Ramos (cell line): Measurements from ENCODE around the gene CFAP68.
"Not testable (repeated sequence)": the region's sequence is repeated elsewhere in the genome, so short reads cannot be mapped to it uniquely, and the experiment has no call there.

ENCODE experiments used
- in situ Hi-C: fragments of 300-500 bp; cut with MboI; formaldehyde crosslinking; loops from one replicate; pipeline ENCODE4 v1.14.3; 2022; ENCODE audit warnings: low sequenced_read_pairs; ENCODE audit not compliant: unreplicated experiment

The CFAP68 gene

GRCh38 chr11:111916768-111917167, 37.4 kb downstream of the CFAP68 start:
- in situ Hi-C loops: no loop called here

DNA sequence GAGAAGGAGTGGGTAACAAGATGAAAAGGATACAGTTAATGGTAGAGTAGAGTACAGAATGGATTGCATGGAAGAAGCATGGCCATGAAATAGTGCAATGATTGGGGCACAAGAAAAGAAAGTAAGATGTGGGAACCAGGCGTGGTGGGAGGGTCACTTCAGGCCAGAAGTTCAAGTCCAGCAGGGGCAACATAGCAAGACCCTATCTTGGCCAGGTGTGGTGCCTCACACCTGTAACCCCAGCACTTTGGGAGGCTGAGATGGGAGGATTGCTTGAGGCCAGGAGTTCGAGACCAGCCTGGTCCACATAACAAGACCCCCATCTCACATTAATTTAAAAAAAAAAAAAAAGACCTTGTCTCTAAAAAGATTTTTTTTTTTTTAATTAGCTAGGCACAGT, 38.0 kb downstream of the CFAP68 start:
- in situ Hi-C loops: no loop called here

DNA sequence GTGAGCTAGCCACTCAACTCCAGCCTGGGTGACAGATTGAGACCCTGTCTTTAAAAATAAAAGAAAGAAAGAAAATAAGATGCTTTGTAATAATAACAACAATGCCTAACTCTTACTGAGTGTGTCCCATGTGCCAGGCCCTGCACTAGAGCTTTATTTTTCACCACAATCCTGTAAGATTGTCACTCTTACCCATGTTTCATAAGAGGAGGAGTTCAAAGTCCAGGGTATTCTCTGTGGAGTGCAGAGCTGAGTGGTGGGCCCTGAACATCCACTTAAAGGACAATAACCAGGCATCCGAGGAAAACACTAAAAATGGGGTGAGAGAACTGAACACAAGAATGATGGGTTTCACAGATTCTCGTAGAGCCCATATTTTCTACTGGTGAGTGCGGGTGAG, 38.4 kb downstream of the CFAP68 start:
- in situ Hi-C loops: no loop called here

DNA sequence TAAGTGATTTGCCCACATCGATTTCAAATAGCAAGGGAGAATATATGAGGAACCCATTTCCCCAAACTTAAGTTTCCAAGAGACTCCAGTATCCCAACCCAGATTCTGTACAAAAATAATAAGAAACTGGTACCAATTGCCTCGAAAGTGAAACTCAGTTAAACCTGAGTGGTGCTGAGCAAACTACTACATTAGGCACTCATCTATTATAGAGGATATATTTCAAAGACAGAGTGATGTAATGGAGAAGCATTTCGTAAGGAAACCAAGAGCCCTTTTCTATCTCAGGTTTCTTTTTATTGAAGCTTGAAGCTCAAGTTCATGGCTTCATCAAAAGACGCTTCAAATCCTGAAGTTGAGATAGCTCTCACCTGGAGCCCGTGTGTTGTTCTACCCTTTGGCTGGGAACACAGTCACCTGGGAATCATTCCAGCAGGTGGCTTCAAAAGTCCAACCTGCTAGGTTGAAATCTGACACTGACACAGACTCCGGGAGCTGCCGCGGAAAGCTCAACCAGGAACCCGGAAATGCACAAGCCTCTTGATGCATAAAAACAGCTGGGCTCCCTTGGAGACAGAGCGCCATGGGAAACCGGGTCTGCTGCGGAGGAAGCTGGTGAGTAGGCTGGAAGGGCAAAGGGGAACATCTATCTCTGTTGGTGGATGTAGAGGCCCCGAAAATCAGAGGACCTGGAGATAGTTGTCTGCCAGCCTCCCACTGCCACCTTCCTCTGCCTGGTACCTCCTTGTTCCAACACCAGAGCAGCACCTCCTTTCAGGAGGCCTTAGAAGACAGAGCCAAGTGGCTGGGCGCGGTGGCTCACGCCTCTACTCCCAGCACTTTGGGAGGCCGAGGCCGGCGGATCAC, 39.3 kb downstream of the CFAP68 start, which contains the start of gene C11orf52:
Gene C11orf52 (plus strand): TSS at position 524 of the 867 bp plus-strand sequence. CDS start 60 bp downstream, at position 584.
- in situ Hi-C loops: no loop called here

DNA sequence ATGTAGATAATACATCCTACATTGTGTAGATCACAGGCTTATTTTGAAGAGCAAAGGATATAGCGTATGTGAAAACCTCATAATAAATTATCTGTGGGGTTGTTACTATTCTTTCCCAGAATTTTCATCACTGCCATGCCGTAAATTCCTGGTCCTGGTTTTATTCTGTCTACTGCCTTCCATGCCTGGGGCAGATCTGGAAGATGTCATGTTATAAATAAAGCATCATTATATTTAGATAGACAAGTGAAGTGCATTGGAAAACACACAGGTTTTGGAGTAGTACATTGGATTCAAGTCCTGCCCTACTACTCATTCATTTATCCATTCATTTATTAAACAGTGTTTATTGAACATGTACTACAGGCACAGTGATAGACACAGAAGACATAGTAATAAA, 41.6 kb downstream of the CFAP68 start:
- in situ Hi-C loops: no loop called here

GRCh38 chr11:111921541-111922230, 42.3 kb downstream of the CFAP68 start:
- in situ Hi-C loops: no loop called here

DNA sequence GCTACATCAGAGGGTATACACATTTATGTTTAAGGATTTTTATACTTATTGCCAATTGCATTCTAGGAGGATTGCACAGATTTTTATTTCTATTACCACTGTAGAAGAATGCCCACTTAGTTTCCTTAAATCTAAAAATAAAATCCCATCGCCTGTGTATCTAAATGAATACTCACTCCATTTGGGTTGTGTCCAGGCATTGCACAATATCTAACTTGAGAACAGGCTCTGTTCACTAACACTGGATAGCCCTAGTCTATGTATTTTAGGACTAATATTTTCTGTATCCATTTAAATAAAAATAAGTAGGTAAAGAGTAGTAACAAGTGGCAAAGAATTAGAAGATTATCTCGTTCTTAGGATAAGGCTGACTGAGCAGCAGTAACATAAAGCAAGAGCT, 43.5 kb downstream of the CFAP68 start:
- in situ Hi-C loops: no loop called here

GRCh38 chr11:111923351-111923788, 44.0 kb downstream of the CFAP68 start:
- in situ Hi-C loops: no loop called here

DNA sequence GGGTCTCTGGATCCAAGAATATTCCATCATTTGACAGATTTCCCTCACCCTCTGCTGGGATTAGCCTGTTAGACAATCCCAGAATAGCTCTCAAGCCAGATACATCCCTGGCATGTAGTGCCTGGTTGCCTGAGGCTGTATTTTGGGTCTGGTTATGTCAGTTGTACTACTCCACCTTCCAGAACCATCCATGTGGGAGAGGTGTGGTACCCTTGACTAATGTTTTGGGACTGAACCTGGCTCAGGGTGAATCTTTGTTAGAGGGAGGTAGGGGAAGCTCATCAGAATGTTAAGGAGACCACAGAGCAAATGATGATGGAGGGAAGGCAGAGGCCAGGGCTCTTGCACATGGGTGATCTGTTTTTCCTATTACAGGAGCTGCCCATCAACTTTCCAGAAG, 44.6 kb downstream of the CFAP68 start:
- in situ Hi-C loops: no loop called here

GRCh38 chr11:111925953-111926352, 46.6 kb downstream of the CFAP68 start:
- in situ Hi-C loops: no loop called here

- in situ Hi-C loops: no loop called here
Measured at GRCh38 chr11:111926505-111927391, 47.4 kb downstream of the CFAP68 start.

GRCh38 chr11:111930472-111930871, 51.1 kb downstream of the CFAP68 start:
- in situ Hi-C loops: no loop called here

DNA sequence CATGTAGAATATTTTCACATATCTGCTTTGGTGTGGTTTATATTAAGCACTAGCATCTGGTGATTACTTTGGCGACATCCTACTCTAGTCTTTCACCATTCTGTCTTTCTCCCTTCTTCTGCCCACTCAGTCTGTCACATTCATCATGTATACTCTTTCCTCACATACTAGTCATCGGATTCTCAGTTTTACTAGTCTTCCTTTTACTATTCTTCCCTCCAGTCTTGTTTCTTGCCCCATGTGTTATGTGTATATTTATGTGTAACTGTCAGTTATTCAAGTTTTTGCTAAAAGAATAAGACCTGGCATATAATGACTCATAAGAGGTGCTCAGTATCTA, 53.2 kb downstream of the CFAP68 start:
- in situ Hi-C loops: no loop called here

DNA sequence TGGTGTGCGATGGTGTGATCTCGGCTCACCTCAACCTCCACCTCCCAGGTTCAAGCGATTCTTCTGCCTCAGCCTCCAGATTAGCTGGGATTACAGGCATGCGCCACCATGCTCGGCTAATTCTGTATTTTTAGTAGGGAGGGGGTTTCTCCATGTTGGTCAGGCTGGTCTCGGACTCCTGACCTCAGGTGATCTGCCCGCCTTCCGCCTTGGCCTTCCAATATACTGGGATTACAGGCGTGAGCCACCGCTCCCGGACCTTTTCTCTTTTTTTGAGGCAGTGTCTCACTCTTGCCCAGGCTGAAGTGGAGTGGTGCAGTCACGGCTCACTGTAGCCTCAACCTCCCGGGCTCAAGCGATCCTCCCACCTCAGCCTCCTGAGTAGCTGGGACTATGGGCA, 53.8 kb downstream of the CFAP68 start:
- in situ Hi-C loops: not testable (repeated sequence)

GRCh38 chr11:111933872-111934271, 54.5 kb downstream of the CFAP68 start:
- in situ Hi-C loops: no loop called here

GRCh38 chr11:111934306-111934705, 55.0 kb downstream of the CFAP68 start:
- in situ Hi-C loops: no loop called here
